ENCODE measurements around the gene CLEC4G.

The CLEC4G gene

DNA sequence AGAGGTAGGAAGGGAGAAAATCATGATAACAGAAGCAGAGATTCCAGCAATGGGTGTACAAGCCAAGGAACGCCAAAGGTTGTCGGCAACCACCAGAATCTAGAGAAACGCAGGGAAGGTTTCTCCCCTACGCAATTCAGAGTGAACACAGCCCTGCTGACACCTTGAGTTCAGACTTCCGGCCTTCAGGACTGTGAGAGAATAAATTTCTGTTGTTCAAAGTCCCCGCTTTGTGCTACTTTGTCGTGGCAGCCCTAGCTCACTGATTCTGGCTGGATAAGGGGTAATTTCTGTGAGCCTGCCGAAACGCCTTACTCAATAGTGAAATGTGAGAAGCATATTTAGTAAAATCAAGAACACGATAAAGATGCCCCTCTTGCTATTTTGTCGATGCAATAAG lies 5.3 kb upstream of the CLEC4G start:
- Histone ChIP-seq H3K9ac (ENCODE audit: low read depth, low read length, poor library complexity, severe bottlenecking) (no peak overlapping the region), H3K4me1 (ENCODE audit: insufficient read depth, low read length, poor library complexity, severe bottlenecking) (no peaks in the 10 kb centered on the region), H3K79me2 (ENCODE audit: insufficient read depth, low read length) (no peaks in the 10 kb centered on the region), H3K9me2 (replicated peaks; ENCODE audit: low read depth, low read length) (no peaks in the 10 kb centered on the region), H2AFZ (ENCODE audit: low read length) (no peak overlapping the region), H3K4me3 (ENCODE audit: low read length, poor library complexity, severe bottlenecking) (no peak overlapping the region), H3K36me3 (ENCODE audit: insufficient read depth, low read length) (no peaks in the 10 kb centered on the region), H3K27me3 (ENCODE audit: insufficient read depth, low read length, poor library complexity, severe bottlenecking) (no peaks in the 10 kb centered on the region), H3F3A (ENCODE audit: low read depth) (no peaks in the 10 kb centered on the region), H4K20me1 (ENCODE audit: insufficient read depth, low read length, poor library complexity, severe bottlenecking) (no peaks in the 10 kb centered on the region), H3K9me3 (ENCODE audit: insufficient read depth, low read depth, low read length) (no peaks in the 10 kb centered on the region), H3K4me2 (ENCODE audit: low read depth, low read length, poor library complexity, severe bottlenecking) (no peak overlapping the region)
- TF ChIP-seq, protein P1, sequence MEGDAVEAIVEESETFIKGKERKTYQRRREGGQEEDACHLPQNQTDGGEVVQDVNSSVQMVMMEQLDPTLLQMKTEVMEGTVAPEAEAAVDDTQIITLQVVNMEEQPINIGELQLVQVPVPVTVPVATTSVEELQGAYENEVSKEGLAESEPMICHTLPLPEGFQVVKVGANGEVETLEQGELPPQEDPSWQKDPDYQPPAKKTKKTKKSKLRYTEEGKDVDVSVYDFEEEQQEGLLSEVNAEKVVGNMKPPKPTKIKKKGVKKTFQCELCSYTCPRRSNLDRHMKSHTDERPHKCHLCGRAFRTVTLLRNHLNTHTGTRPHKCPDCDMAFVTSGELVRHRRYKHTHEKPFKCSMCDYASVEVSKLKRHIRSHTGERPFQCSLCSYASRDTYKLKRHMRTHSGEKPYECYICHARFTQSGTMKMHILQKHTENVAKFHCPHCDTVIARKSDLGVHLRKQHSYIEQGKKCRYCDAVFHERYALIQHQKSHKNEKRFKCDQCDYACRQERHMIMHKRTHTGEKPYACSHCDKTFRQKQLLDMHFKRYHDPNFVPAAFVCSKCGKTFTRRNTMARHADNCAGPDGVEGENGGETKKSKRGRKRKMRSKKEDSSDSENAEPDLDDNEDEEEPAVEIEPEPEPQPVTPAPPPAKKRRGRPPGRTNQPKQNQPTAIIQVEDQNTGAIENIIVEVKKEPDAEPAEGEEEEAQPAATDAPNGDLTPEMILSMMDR (conservative IDR thresholded peaks at IDR 0.05; ENCODE audit: low read length), result no peak
- no peak for TF ChIP-seq EZH2phosphoT487 (IDR thresholded peaks at IDR 0.05; ENCODE audit: borderline replicate concordance)

DNA sequence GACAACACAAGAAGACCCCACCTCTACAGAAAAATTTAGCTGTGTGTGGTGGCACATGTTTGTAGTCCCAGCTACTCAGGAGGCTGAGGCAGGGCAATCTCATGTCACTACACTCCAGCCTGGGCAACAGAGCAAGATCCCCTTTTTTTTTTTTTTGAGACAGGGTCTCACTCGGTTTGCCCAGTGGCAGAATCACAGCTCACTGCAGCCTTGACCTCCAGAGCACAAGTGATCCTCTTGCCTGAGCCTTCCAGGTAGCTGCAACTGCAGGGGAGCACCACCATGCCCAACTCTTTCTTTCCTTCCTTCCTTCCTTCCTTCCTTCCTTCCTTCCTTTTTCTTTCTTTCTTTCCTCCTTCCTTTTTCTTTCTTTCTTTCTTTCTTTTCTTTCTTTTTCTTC lies 4.2 kb upstream of the CLEC4G start:
- no peaks in the 10 kb centered on the region for H3K9me2 ChIP-seq (replicated peaks; ENCODE audit: low read depth, low read length)

DNA sequence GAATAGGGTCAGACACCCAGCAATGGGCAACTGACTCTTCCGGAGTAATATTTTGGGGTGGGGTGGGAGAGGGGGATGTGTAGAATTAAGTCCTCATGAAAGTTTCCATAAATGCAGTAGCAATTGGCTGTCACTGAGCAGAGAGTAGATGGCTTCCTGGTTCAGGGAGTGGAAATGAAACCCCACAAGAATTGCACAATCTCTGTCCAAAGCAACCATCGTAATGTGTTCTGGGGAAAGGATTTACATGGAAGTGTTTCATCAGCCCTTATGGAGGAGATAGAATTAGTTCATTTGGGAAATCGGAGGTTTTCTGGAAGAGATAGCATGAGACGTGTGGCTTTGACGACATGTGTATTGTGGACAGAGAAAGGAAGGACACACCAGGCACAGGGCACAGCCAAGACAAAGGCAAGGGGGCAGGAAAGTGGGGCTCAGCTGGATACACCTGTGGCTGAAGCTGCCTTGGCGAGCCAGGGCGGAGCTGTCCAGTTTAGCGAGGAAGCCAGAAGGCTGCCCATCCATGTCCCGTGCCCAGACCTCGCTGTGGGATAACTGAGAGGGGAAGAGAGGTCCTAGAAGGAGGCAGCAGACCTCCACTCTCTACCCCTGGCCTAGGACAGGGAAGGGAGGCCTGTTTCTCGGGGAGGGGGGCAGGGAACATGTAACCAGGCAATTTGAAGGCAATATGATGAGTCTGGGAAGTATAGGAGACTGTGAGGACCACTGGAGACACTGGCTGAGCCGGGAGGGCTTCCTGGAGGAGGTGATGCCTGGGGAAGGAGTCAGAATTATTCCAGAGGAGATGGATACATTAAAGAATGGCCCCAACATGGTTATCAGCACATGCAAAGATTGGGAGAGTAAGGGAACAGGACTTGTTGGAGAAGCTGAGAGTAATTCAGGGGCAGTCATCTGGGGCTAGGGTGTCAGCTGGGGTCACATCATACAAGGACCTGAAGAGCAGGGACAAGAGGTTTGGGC lies 2.6 kb upstream of the CLEC4G start:
- H3K9me3 ChIP-seq (ENCODE audit: insufficient read depth, low read depth, low read length), result no peaks in the 10 kb centered on the region
- no peaks in the 10 kb centered on the region for H3F3A ChIP-seq (ENCODE audit: low read depth)
- no peaks in the 10 kb centered on the region for H3K79me2 ChIP-seq (ENCODE audit: insufficient read depth, low read length)
- no peaks in the 10 kb centered on the region for H3K36me3 ChIP-seq (ENCODE audit: insufficient read depth, low read length)
- no peaks in the 10 kb centered on the region for H3K9me2 ChIP-seq (replicated peaks; ENCODE audit: low read depth, low read length)
- H3K27me3 ChIP-seq (ENCODE audit: insufficient read depth, low read length, poor library complexity, severe bottlenecking), result no peaks in the 10 kb centered on the region
- H3K4me3 ChIP-seq (ENCODE audit: low read length, poor library complexity, severe bottlenecking), result no peak overlapping the region
- no peak overlapping the region for H3K9ac ChIP-seq (ENCODE audit: low read depth, low read length, poor library complexity, severe bottlenecking)
- H2AFZ ChIP-seq (ENCODE audit: low read length), result no peak overlapping the region; the same call in 1 of the 2 replicates
- H3K4me1 ChIP-seq (ENCODE audit: insufficient read depth, low read length, poor library complexity, severe bottlenecking), result no peaks in the 10 kb centered on the region
- H4K20me1 ChIP-seq (ENCODE audit: insufficient read depth, low read length, poor library complexity, severe bottlenecking), result no peaks in the 10 kb centered on the region
- no peak overlapping the region for H3K4me2 ChIP-seq (ENCODE audit: low read depth, low read length, poor library complexity, severe bottlenecking)
- TF ChIP-seq, protein P1 (conservative IDR thresholded peaks at IDR 0.05; ENCODE audit: low read length), result no peak
- TF ChIP-seq EZH2phosphoT487 (IDR thresholded peaks at IDR 0.05; ENCODE audit: borderline replicate concordance), result no peak

More for the DNA sequence above, 4.2 kb upstream of the CLEC4G start:
- Histone ChIP-seq H3K36me3 (ENCODE audit: insufficient read depth, low read length) (no peaks in the 10 kb centered on the region), H3K9me3 (ENCODE audit: insufficient read depth, low read depth, low read length) (no peaks in the 10 kb centered on the region), H3F3A (ENCODE audit: low read depth) (no peaks in the 10 kb centered on the region), H3K27me3 (ENCODE audit: insufficient read depth, low read length, poor library complexity, severe bottlenecking) (no peaks in the 10 kb centered on the region), H3K4me1 (ENCODE audit: insufficient read depth, low read length, poor library complexity, severe bottlenecking) (no peaks in the 10 kb centered on the region), H3K4me2 (ENCODE audit: low read depth, low read length, poor library complexity, severe bottlenecking) (no peak overlapping the region), H3K4me3 (ENCODE audit: low read length, poor library complexity, severe bottlenecking) (no peak overlapping the region), H3K9ac (ENCODE audit: low read depth, low read length, poor library complexity, severe bottlenecking) (no peak overlapping the region), H3K79me2 (ENCODE audit: insufficient read depth, low read length) (no peaks in the 10 kb centered on the region), H2AFZ (ENCODE audit: low read length) (no peak overlapping the region), H4K20me1 (ENCODE audit: insufficient read depth, low read length, poor library complexity, severe bottlenecking) (no peaks in the 10 kb centered on the region)
- TF ChIP-seq, protein P1 (conservative IDR thresholded peaks at IDR 0.05; ENCODE audit: low read length), result no peak
- no peak for TF ChIP-seq EZH2phosphoT487 (IDR thresholded peaks at IDR 0.05; ENCODE audit: borderline replicate concordance)
